K562 (cell line): ENCODE data around the gene RINT1. TPM values are rescaled to one million over a fixed set of nuclear protein-coding genes. Genes with fewer than 3 reads are reported as not detected.

Source experiments
- ATF1 ChIP-seq, 2 experiments: fragments of 450-650 bp in 1 of 2; IDR thresholded peaks; 2 replicates each; pipeline ENCODE4 v1.6.1; 2016; ENCODE audit warnings: missing compliant biosample characterization in 1 of 2, missing genetic modification characterization in 1 of 2
- BCOR ChIP-seq: fragments of 450-650 bp; IDR thresholded peaks from 2 replicates; pipeline ENCODE4 v1.6.1; 2016
- CREM ChIP-seq: IDR thresholded peaks from 2 replicates; pipeline ENCODE4 v1.6.1; 2014; ENCODE audit warnings: antibody characterized with exemption, low read depth
- FOXA3 ChIP-seq, 2 experiments: fragments of 450-650 bp in 1 of 2; sonication (generic) in 1 of 2; formaldehyde crosslinking; IDR thresholded peaks in 1 of 2; conservative IDR thresholded peaks in 1 of 2; 2 replicates each; pipeline versions ENCODE4 v1.4.0 to v1.8.0; 2020 to 2022; ENCODE audit warnings: mild to moderate bottlenecking in 2 of 2, missing genetic modification reagents in 1 of 2
- GATA2 ChIP-seq: sonication (generic); formaldehyde crosslinking; IDR thresholded peaks from 2 replicates; pipeline ENCODE4 v1.4.0; 2020; ENCODE audit warnings: mild to moderate bottlenecking, missing genetic modification reagents
- HMGXB4 ChIP-seq: sonication (generic); formaldehyde crosslinking; IDR thresholded peaks from 2 replicates; pipeline ENCODE4 v1.8.1; 2023; ENCODE audit warnings: mild to moderate bottlenecking, missing genetic modification reagents
- MEF2A ChIP-seq: IDR thresholded peaks from 2 replicates; pipeline ENCODE4 v1.6.1; 2011; ENCODE audit warnings: low read depth, mild to moderate bottlenecking, low read length, moderate library complexity; ENCODE audit not compliant: control insufficient read depth
- MLLT1 ChIP-seq, 2 experiments: fragments of 450-650 bp; IDR thresholded peaks; 2 replicates each; pipeline ENCODE4 v1.6.1; 2016
- NFRKB ChIP-seq: fragments of 450-650 bp; IDR thresholded peaks from 2 replicates; pipeline ENCODE4 v1.6.1; 2016; ENCODE audit warnings: low read depth
- RAD51 ChIP-seq: fragments of 450-650 bp; IDR thresholded peaks from 2 replicates; pipeline ENCODE4 v1.7.1; 2016; ENCODE audit warnings: low read depth, mild to moderate bottlenecking, borderline replicate concordance
- SMAD3 ChIP-seq: fragments of 450-650 bp; formaldehyde crosslinking; conservative IDR thresholded peaks from 2 replicates; pipeline ENCODE4 v1.4.0; 2020; ENCODE audit warnings: mild to moderate bottlenecking
- SMARCE1 ChIP-seq: fragments of 450-650 bp; IDR thresholded peaks from 2 replicates; pipeline ENCODE4 v1.7.1; 2016; ENCODE audit warnings: mild to moderate bottlenecking
- YY1 ChIP-seq, 3 experiments: IDR thresholded peaks; 2 replicates each; pipeline ENCODE4 v1.6.1; 2011; ENCODE audit warnings: low read length in 2 of 3, mild to moderate bottlenecking in 2 of 3, moderate library complexity in 2 of 3, borderline replicate concordance in 1 of 3, control low read depth in 1 of 3, low read depth in 1 of 3; ENCODE audit not compliant: insufficient read depth in 3 of 3, insufficient replicate concordance in 2 of 3, control insufficient read depth in 1 of 3, insufficient read length in 1 of 3; ENCODE audit errors: extremely low read depth in 1 of 3
- ZBTB34 ChIP-seq: fragments of 250-450 bp; sonication (Bioruptor Pico); IDR thresholded peaks from 2 replicates; pipeline ENCODE4 v1.8.0; 2021; ENCODE audit warnings: mild to moderate bottlenecking, moderate library complexity
- ZNF124 ChIP-seq: sonication (generic); formaldehyde crosslinking; IDR thresholded peaks from 2 replicates; pipeline ENCODE4 v1.8.1; 2022; ENCODE audit warnings: missing genetic modification reagents
- ZNF143 ChIP-seq: sonication (generic); formaldehyde crosslinking; IDR thresholded peaks from 2 replicates; pipeline ENCODE4 v1.9.0; 2022; ENCODE audit warnings: mild to moderate bottlenecking, missing genetic modification reagents
- ZNF445 ChIP-seq: fragments of 250-450 bp; sonication (Bioruptor Pico); IDR thresholded peaks from 2 replicates; pipeline ENCODE4 v1.4.0; 2020; ENCODE audit warnings: low read depth, mild to moderate bottlenecking, moderate library complexity
- ZNF584 ChIP-seq: fragments of 200-800 bp; sonication (Bioruptor generic); IDR thresholded peaks from 2 replicates; pipeline ENCODE4 v1.6.1; 2016; ENCODE audit warnings: low read depth, mild to moderate bottlenecking, missing genetic modification characterization, missing compliant biosample characterization
- ZSCAN29 ChIP-seq: fragments of 450-650 bp; IDR thresholded peaks from 2 replicates; pipeline ENCODE4 v1.6.1; 2017
- polyA plus RNA-seq, 8 experiments: library from polyadenylated mRNA; depleted of rRNA in 4 of 8; stranded (reverse) in 5 of 8; unstranded in 3 of 8; fragments of >200 nt; fragmentation: Nextera tagmentation in 2 of 8; fragmentation: Illumina TruSeq in 1 of 8; extraction: Ambion mirVana in 2 of 8; extraction: Trizol in 1 of 8; gene quantifications; 2 replicates each; pipeline versions ENCODE4 v1.2.1 to v1.2.3, GENCODE V29; 2011 to 2014; ENCODE audit warnings: inconsistent platforms in 1 of 8, missing spikeins in 1 of 8
- total RNA-seq, 7 experiments: library from RNA; depleted of rRNA in 6 of 7; stranded (reverse); fragments of >200 nt in 6 of 7; fragmentation: Illumina TruSeq in 2 of 7; extraction: Trizol in 2 of 7; gene quantifications; 2 replicates each; pipeline versions ENCODE4 v1.2.1 to v1.2.3, GENCODE V29; 2011 to 2021; ENCODE audit warnings: low replicate concordance in 1 of 7
- TF ChIP-seq, protein P1 (sequence below): fragments of 250-450 bp; sonication (Bioruptor Pico); IDR thresholded peaks from 2 replicates; pipeline ENCODE4 v1.9.0; 2021; ENCODE audit warnings: mild to moderate bottlenecking
- TF ChIP-seq, protein P2 (sequence below): sonication (generic); formaldehyde crosslinking; IDR thresholded peaks from 2 replicates; pipeline ENCODE4 v1.8.0; 2022; ENCODE audit warnings: missing genetic modification reagents, mild to moderate bottlenecking, moderate library complexity, borderline replicate concordance

Gene RINT1
- total and polyA plus RNA-seq, 9 of the 15 experiments (the other 6 are each of a cell fraction or from before 2014, with no cell fraction given), result 21.3 to 74.3 (median 27.4) TPM

DNA sequence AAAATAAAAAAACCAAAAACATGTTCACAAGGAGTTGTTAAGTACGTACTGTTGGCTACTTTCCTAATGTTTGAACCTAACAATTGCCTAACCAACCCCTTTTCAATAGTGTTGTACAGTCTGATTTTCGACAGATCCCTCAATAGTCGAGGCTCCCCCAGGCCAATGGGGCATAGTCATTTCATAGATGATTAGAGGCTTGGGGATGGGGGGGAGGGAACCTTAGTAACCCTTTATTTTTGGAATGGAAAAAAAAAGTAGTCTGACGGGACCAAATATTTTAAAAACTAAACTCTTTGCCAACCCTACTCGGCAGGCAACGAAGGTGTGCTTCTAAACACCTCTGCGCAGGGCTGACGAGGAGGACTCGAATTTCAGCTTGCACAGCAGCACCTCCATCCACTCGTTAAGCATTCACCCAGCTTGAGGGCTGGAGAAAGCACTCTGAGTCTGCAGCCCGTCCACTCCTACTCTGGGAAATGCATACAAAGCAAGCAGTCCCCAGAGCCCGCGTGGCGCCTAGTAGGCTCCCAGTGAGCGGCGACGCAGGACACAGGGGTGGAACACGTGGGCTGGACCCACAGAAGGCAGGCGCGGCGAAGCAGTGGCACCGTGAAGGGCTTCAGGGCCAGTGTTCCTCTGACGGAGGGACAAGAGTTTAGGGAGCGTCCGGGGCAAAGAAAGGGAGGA lies 10.8 kb upstream of the RINT1 start (continued):
- TF ChIP-seq SMARCE1 (peak; percentile 26; the same call in 1 of the 2 replicates), ZSCAN29 (no peak), MLLT1 (IDR thresholded peaks at IDR 0.05) (peak; percentile 16 to 48; a peak in 1 of 4 replicates), ATF1 (CRISPR knock-in tag; IDR thresholded peaks at IDR 0.05) (no peak), ATF1 (tag; IDR thresholded peaks at IDR 0.05) (peak; percentile 65; the same call in 1 of the 2 replicates), RAD51 (peak; percentile 52; the same call in 1 of the 2 replicates), ZNF143 (0 out of 2 replicates have a peak, but pooled peaks have one; percentile 47), SMAD3 (CRISPR knock-in tag) (no peak), HMGXB4 (CRISPR knock-in tag) (peak; percentile 43), YY1 (IDR thresholded peaks at IDR 0.05; ENCODE audit: borderline replicate concordance in 1 of 3, control insufficient read depth in 1 of 3, extremely low read depth in 1 of 3, insufficient read depth in 3 of 3, insufficient read length in 1 of 3, insufficient replicate concordance in 2 of 3, low read depth in 1 of 3, low read length in 2 of 3) (no peak), CREM (peak; percentile 50), NFRKB (0 out of 2 replicates have a peak, but pooled peaks have one; percentile 50), MEF2A (no peak), GATA2 (CRISPR knock-in tag) (no peak), FOXA3 (CRISPR knock-in tag; conservative IDR thresholded peaks at IDR 0.05 in 1 of 2, IDR thresholded peaks at IDR 0.05 in 1 of 2) (peak in 1 of 2 experiments; percentile 51; a peak in 1 of 4 replicates), ZNF445 (CRISPR knock-in tag) (no peak), ZNF584 (CRISPR knock-in tag) (no peak), ZBTB34 (no peak), BCOR (no peak), ZNF124 (CRISPR knock-in tag) (no peak)
- TF ChIP-seq, protein P1, sequence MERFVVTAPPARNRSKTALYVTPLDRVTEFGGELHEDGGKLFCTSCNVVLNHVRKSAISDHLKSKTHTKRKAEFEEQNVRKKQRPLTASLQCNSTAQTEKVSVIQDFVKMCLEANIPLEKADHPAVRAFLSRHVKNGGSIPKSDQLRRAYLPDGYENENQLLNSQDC (CRISPR knock-in tag), result no peak
- TF ChIP-seq, protein P2, sequence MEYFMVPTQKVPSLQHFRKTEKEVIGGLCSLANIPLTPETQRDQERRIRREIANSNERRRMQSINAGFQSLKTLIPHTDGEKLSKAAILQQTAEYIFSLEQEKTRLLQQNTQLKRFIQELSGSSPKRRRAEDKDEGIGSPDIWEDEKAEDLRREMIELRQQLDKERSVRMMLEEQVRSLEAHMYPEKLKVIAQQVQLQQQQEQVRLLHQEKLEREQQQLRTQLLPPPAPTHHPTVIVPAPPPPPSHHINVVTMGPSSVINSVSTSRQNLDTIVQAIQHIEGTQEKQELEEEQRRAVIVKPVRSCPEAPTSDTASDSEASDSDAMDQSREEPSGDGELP (CRISPR knock-in tag), result peak; percentile 36; the same call in 1 of the 2 replicates
